ENCODE data around the gene LDHAL6B. TPM values are rescaled to one million over a fixed set of nuclear protein-coding genes. Genes with fewer than 3 reads are reported as not detected.

Gene LDHAL6B
- total and polyA plus RNA-seq, 2 experiments from 2014 or later = not detected

- Histone ChIP-seq H3K4me1 (ENCODE audit: low read depth) (no peaks in the 10 kb centered on the region), H3K36me3 (no peaks in the 10 kb centered on the region), H3K9me3 (ENCODE audit: low read depth) (no peaks in the 10 kb centered on the region), H3K27ac (no peak overlapping the region), H3K4me3 (no peak overlapping the region), H3K27me3 (no peaks in the 10 kb centered on the region)
- TF ChIP-seq, protein P1, sequence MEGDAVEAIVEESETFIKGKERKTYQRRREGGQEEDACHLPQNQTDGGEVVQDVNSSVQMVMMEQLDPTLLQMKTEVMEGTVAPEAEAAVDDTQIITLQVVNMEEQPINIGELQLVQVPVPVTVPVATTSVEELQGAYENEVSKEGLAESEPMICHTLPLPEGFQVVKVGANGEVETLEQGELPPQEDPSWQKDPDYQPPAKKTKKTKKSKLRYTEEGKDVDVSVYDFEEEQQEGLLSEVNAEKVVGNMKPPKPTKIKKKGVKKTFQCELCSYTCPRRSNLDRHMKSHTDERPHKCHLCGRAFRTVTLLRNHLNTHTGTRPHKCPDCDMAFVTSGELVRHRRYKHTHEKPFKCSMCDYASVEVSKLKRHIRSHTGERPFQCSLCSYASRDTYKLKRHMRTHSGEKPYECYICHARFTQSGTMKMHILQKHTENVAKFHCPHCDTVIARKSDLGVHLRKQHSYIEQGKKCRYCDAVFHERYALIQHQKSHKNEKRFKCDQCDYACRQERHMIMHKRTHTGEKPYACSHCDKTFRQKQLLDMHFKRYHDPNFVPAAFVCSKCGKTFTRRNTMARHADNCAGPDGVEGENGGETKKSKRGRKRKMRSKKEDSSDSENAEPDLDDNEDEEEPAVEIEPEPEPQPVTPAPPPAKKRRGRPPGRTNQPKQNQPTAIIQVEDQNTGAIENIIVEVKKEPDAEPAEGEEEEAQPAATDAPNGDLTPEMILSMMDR (IDR thresholded peaks at IDR 0.05; ENCODE audit: low read depth, low read length) = no peak
- DNase-seq (ENCODE audit: low read depth in 1 of 2, low spot score in 1 of 2) = no peak
Observed at GRCh38 chr15:59190291-59190690, 16.4 kb upstream of the LDHAL6B start.

DNA sequence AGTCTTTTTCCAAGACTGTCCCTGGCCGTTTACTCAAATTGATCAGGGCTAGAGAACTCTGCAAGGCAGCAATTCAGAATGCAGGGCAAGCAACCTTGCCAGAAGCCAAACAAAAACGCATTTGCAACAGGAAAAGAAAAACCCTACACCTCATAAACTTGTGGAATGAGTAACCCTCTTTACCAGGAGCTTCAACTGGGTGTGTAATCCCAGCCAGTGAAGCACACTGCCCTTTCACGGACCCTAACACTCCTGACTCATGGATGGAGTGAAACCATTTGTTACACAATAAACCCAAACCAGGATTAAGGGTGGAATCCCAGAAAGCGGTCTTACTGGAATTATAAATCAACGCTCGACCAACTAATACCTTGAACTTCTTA lies 14.8 kb upstream of the LDHAL6B start:
- H3K27me3 ChIP-seq = no peaks in the 10 kb centered on the region
- H3K27ac ChIP-seq = no peak overlapping the region
- H3K4me1 ChIP-seq (ENCODE audit: low read depth) = no peaks in the 10 kb centered on the region
- H3K36me3 ChIP-seq = no peaks in the 10 kb centered on the region
- no peaks in the 10 kb centered on the region for H3K9me3 ChIP-seq (ENCODE audit: low read depth)
- TF ChIP-seq, protein P1 (IDR thresholded peaks at IDR 0.05; ENCODE audit: low read depth, low read length) = no peak
- peak in 1 of 2 donors; percentile 85 for DNase-seq (ENCODE audit: low read depth in 1 of 2, low spot score in 1 of 2)
- H3K4me3 ChIP-seq = no peak overlapping the region

GRCh38 chr15:59194639-59195325 lies 11.9 kb upstream of the LDHAL6B start:
- TF ChIP-seq, protein P1 (IDR thresholded peaks at IDR 0.05; ENCODE audit: low read depth, low read length) = no peak
- Histone ChIP-seq H3K36me3 (no peaks in the 10 kb centered on the region), H3K9me3 (ENCODE audit: low read depth) (no peaks in the 10 kb centered on the region), H3K4me1 (ENCODE audit: low read depth) (no peaks in the 10 kb centered on the region), H3K27me3 (no peaks in the 10 kb centered on the region), H3K4me3 (no peak overlapping the region), H3K27ac (no peak overlapping the region)
- DNase-seq (ENCODE audit: low read depth in 1 of 2, low spot score in 1 of 2) = no peak

DNA sequence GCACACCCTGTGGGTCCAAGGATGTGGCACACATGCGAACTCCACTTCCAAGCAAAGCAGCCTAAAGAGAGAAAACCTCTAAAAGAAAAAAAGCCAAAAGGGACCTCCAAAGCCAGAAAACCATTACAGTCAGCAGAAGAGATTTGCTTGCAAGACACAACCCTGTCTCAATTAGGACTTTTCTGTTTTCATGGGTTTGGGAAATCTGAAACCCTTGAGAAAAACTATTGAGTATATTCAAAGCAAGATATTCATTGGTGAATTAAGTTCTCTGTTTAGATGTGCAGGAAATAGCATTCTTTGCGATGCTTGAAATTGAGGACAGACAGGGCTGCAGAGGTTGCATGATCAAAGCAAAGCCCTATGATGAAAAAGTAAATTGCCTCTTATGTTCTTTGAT lies 10.2 kb upstream of the LDHAL6B start:
- TF ChIP-seq, protein P1 (IDR thresholded peaks at IDR 0.05; ENCODE audit: low read depth, low read length) = no peak
- no peak overlapping the region for H3K27ac ChIP-seq
- H3K27me3 ChIP-seq = no peaks in the 10 kb centered on the region
- H3K4me3 ChIP-seq = no peak overlapping the region
- no peaks in the 10 kb centered on the region for H3K36me3 ChIP-seq
- no peak for DNase-seq (ENCODE audit: low read depth in 1 of 2, low spot score in 1 of 2)
- no peaks in the 10 kb centered on the region for H3K9me3 ChIP-seq (ENCODE audit: low read depth)
- no peaks in the 10 kb centered on the region for H3K4me1 ChIP-seq (ENCODE audit: low read depth)

- Histone ChIP-seq H3K27ac (no peak overlapping the region), H3K36me3 (no peaks in the 10 kb centered on the region), H3K9me3 (ENCODE audit: low read depth) (no peaks in the 10 kb centered on the region), H3K4me3 (no peak overlapping the region), H3K27me3 (no peaks in the 10 kb centered on the region), H3K4me1 (ENCODE audit: low read depth) (no peaks in the 10 kb centered on the region)
- DNase-seq (ENCODE audit: low read depth in 1 of 2, low spot score in 1 of 2) = no peak
- TF ChIP-seq, protein P1 (IDR thresholded peaks at IDR 0.05; ENCODE audit: low read depth, low read length) = no peak
Observed at GRCh38 chr15:59197454-59197853, 9.2 kb upstream of the LDHAL6B start.

All from cardiac muscle cell (in vitro differentiated cells and primary cell).